NCI-H526 treated with DMSO at 0.1 percent for 48 hours (cell line): Measurements from ENCODE around the gene PCNA.
"Not testable (repeated sequence)": the region's sequence is repeated elsewhere in the genome, so short reads cannot be mapped to it uniquely, and the experiment has no call there.

Experiments
- DNase-seq: peaks from one replicate; lab custom pipeline; 2025; lab: John Stamatoyannopoulos, UW

The PCNA gene

DNA sequence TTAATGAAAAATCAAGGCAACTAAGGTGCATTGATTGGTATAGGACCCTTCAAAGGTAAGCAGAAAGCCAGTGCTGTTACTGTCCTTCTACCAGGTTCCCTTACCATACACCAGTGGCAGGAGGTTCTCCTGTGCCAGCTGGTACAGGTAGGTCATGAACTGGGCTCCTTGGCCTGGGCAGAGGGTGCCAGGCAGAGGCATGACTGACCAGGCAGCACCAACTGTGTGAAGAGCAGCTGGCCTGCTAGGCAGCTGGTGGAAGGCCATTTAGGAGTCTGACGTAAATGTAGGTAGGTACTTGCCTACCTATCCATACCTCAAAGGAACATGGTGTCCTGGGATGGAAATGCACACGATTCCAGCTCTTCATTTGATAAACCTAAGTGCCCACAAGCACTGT lies 23.3 kb downstream of the PCNA start:
- DNase-seq, result no peak

DNA sequence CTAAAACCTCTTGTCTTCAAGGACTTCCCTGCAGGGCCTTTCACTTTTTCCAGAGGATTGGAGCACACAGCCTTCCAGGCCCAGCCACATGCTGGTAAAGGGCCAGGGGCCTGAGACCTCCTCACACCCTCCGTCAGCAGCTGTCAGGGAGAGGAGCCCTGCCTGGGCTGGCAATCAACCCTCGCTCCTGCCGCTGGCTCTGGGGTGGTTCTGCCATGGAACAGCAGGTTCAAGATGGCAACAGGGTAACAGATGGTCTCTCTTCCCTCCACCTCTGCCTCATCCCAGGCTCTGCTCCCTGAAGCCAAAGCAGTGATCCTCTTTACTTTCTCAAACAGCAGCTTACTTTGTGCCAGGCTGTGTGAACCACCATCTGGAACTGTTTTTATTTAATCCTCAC lies 23.8 kb downstream of the PCNA start:
- no peak for DNase-seq

DNA sequence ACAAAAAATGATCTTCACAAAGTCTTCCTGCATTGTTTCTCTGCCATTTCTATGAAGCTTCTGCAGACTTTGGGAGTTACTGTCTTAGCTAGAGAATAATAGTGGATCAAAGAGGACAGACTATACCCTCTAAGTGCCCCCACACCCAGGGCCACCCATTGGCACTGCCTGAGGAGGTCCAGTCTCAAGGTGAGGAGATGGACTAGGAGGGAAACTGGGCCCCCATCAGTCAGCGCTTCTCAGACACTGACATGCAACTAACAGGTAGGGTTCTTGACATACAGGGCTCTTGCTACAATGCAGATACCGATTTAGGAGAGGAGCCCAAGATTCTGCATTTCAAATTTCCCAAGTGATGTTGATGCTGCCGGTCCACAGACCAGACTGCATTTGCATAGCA lies 24.3 kb downstream of the PCNA start:
- DNase-seq, result no peak

DNA sequence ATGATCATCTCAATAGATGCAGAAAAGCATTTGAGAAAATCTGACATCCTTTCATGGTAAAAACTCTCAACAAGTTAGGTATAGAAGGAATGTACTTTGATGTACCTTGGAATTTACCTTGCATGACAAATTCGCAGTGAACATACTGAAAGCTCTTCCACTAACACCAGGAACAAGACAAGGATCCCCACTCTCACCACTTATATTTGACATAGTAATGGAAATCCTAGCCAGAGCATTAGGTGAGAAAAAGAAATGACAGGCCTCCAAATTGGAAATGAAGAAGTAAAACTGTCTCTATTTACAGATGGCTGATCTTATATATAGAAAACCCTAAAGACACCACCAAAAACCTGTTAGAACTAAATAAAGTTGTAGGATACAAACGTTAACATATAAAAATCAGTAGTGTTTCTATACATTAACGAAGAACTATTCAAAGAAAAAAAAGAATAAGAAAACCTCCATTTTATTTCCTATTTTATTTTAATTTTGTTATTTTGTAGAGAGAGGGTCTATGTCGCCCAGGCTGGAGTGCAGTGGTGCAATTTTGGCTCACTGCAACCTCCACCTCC lies 26.9 kb downstream of the PCNA start:
- DNase-seq, result no peak

DNA sequence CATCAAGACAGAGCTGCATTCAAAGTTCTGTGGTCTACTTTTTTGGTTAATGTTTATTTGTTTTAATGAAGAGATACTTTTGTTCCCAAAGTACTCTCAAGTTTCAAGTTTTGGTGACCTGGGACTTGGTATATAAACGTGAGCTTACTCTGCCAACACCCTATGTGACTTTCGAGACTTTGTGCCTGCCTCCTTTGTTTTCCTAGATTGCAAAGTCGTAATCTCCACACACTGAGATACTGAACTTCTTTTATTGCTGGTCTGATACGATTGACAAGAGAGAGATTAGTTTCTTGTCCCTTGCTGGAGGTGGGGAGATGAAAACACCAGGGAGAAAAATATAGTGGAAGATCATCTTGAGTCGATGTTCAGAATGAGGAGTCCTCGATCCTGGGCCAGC lies 27.9 kb downstream of the PCNA start:
- DNase-seq, result no peak

DNA sequence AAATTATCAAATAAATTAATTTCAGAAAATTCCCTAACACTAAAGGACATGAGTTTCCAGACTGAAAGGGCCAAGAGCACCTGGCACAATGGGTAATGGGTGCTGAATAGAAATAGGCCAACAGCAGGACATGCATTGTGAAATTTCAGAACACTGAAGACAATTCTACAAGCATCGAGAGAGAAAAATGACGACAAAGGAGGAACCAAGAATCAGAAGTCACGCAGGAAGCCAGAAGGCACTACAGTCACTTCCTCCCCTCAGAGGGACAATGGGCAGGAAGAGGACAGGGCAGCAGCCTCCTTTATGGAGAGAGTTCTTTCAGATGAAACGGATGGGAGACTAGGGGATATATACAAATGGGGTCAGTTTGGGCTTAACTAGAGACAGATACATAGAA lies 29.6 kb downstream of the PCNA start:
- no peak for DNase-seq

DNA sequence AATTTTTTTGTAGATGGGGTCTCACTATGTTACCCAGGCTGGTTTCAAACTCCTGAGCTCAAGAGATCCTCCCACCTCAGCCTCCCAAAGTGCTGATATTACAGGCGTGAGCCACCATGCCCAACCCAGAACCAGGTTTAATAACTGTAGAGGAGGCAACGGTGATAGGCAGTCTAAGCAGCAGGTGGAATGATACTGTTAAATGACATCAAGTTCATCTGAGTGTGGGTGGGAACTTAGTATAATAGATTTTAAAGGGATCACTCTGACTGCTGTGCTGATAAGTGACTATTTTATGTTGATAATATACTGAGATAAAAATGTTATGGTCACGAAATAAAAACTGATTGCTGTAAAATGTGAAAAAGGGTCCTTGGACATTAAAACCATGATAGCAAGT lies 31.1 kb downstream of the PCNA start:
- DNase-seq, result no peak

DNA sequence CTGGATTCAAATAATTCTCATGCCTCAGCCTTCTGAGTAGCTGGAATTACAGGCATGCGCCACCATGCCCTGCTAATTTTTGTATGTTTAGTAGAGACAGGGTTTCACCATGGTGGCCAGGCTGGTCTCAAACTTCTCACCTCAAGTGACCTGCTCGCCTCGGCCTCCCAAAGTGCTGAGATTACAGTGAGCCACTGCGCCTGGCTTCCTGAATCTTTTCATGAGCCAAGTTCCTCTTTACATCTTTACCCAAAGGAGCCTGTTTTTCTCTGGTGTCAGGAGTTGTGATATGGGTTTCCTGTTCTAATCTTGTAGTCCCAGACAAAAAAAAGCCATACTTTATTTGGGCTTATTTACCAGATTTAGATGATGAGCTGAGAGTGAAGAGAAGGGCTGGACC lies 34.4 kb downstream of the PCNA start:
- DNase-seq, result no peak

DNA sequence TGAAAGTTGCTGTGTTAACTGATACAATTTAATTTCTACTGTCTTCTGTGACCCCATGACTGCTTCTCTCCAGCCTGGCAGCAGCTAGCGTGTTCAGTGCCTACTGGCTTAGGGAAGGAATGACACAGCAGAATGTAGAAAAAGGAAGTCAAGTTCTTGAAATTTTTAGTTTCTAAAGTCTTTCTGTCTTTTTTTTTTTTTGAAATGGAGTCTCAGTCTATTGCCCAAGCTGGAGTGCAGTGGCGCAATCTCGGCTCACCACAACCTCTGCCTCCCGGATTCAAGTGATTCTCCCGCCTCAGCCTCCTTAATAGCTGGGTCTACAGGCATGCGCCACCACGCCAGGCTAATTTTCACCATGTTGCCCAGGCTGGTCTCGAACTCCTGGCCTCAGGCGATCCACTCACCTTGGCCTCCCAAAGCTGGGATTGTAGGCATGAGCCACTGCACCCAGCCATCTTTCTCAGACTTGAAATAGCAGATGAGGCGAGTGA lies 39.3 kb downstream of the PCNA start:
- DNase-seq, result no peak

DNA sequence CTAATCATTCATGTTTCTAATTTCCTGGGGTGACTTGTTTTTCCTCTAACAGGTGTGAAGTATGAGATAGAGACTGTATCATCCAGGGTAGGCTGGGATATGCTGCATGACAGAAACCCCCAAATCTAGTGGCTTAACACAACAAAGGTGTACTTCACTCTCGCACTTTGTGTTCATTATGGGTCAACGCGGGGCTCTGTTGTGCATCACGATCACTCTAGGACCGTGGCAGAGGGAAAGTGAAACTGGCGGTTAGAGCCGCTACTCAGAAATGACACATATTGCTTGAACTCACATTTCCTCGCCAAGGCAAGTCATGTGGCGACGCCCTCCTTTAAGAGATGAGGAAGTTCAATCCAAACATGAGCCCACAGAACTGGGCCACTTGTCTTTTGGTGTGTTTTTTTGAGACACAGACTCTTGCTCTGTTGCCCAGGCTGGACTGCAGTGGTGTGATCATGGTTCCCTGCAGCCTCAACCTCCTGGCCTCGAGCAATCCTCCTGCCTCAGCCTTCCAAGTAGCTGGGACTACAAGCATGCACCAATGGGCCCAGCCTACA lies 41.3 kb downstream of the PCNA start:
- no peak for DNase-seq

DNA sequence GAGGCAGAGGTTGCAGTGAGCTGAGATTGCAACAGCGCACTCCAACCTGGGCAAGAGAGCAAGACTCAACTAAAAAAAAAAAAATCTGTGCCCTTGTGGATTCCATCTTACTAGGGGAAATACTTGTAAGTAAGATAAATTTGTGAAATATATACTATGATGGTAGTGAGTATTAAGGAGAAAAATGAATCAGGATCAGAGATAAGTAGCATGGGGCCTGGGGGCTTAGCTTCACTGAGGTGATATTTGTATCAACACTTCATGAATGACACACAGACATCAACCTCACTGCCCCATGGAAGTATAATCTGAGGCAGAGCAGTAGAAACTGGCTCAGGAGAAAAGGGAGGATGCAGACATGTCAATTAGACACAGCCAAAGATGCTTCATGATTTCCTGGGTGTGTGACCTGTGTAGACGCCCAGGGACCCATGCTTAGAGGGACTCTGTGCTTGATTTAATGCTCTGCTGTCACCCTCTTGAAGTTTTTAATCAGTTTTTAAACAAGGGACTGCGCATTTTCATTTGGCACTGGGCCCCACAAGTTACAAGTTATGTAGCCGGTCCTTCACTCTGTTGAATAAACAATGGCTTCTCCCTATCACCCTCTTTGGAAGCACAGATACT lies 41.9 kb downstream of the PCNA start:
- DNase-seq, result no peak

DNA sequence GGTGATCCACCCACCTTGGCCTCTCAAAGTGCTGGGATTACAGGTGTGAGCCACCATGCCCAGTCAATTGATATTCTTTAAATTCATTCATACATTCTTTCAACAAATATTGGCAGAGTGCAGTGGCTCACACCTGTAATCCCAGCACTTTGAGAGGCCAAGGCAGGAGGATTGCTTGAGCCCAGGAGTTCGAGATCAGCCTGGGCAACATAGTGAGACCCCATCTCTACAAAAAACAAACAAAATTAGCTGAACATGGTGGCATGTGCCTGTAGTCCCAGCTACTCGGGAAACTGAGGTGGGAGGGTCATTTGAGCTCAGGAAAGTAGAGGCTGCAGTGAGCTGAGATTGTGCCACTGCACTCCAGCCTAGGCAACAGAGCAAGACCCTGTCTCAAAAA lies 42.8 kb downstream of the PCNA start:
- DNase-seq, result not testable (repeated sequence)

DNA sequence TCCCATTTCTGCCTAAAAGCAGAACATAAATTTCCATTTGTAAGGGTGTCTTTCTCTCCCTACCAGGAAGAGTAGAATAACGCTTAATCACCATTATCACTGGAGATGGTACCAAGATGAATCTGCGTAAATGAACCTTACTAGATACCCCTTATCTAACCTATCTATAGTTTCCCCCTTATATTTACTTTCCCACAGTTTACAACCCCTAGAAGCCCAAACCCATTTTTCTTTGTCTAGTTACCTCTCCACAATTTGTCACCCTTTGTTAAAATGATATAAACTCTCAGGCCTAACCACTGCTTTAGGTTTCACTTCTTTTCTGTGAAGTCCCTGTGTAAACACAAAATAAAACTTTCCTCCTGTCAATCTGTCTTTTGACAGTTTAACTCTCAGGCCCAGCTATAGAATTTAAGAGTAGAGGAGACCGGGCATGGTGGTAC lies 45.5 kb downstream of the PCNA start:
- DNase-seq, result no peak

DNA sequence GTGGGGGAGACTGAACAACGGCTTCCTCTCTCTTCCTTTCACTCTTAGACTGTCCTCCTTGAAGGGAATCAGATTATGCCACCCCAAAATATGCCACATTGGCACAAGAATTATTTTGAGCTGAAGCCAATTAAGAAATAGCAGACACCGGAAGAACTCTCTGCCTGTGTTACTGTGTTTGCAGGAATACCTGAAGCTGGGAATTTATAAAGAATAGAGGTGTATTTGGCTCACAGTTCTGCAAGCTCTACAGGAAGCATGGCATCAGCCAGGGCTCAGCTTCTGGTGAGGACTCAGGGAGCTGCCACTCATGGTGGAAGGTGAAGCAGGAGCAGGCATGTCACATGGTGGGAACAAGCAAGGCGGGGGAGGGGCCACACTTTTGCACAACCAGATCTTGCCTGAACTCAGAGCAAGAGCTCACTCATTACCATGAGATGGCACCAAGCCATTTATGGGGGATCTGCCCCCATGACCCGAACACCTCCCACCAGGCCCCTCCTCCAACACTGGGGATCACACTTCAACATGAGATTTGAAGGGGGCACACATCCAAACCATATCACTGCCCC lies 46.0 kb downstream of the PCNA start:
- DNase-seq, result no peak

DNA sequence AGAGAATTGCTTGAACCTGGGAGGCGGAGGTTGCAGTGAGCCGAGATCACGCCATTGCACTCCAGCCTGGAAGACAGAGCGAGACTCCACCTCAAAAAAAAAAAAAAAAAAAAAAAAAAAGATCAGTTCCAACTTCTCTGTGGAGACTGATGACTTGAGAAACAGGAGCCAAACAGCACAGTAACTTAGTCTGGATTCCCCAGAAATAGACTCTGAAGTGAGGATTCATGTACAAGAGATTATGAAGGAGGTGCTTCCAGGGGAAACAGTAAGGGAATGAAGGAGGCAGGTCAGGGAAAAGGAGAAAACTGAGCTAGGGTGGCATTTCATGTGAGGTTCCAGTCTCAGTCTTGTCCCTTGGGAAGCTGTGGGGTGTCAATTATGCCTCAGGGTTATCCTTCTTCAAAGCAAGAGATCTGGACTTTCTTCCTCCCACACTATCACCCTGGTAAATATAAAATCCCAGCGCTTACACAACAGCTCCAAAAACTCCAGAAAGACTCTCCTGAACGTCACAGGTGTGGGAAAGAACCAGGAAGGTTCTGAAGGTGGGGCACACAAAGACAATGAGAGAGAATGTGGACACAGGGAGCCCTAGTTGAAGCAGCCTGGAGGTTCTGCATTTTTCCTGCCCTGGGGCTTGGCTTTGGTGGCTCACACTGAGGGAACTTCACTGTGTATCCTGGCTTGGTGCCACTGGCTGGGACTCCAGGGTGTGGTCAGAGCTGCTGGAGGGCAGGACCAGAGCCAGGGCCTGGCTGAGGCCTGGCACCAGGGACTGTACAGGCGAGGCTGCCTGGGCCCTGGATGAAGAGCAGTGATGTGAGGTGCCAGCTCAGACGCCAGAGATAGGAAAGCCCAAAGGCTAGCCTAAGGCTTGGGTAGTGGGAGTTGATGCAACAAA lies 46.8 kb downstream of the PCNA start:
- DNase-seq, result no peak

DNA sequence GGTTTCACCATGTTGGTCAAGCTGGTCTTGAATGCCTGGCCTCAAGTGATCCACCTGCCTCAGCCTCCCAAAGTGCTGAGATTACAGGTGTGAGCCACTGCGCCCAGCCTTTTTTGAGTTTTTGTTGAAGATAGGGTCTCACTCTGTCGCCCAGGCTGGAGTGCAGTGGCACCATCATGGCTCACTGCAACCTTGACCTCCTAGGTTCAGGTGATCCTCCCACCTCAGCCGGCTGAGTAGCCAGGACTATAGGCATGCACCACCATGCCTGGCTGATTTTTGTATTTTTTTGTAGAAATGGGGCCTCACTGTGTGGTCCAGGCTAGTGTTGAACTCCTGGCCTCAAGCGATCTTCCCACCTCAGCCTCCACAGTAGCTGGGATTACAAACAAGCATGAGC lies 47.8 kb downstream of the PCNA start:
- not testable (repeated sequence) for DNase-seq

DNA sequence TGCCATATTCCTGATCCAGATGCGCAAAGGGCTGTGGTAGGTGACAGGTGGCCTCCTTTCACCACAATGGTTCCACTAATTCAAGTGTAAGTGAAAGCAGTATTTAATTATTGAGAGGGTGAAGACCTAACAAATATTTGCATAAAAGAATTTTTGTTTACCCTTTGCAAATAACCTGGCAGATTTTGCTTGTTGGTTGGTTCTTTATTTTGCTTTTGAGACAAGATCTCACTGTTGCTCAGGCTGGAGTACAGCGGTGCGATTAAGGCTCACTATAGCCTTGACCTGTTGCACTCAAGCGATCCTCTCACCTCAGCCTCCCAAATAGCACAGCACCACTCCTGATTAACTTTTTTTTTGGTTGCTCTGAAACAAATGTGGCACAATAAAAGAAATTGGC lies 49.2 kb downstream of the PCNA start:
- DNase-seq, result peak; percentile 45

DNA sequence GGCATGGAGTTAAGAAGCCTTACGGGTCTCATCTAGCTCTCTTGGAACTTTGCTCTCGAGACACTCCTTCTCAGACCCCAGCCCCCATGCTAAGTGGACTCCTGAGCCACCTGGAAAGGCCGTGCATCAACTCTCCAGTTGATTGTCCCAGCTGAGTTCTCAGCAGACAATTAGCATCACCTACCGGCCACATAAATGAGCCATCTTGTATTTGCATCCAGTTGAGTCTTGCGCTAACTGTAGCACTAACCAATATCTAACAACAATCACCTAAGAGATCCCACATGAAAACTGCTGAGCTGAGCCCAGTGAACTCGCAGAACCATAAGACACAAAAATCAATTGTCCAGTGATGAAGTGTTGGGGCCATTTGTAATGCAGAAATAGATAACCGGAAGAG lies 49.7 kb downstream of the PCNA start:
- DNase-seq, result no peak

DNA sequence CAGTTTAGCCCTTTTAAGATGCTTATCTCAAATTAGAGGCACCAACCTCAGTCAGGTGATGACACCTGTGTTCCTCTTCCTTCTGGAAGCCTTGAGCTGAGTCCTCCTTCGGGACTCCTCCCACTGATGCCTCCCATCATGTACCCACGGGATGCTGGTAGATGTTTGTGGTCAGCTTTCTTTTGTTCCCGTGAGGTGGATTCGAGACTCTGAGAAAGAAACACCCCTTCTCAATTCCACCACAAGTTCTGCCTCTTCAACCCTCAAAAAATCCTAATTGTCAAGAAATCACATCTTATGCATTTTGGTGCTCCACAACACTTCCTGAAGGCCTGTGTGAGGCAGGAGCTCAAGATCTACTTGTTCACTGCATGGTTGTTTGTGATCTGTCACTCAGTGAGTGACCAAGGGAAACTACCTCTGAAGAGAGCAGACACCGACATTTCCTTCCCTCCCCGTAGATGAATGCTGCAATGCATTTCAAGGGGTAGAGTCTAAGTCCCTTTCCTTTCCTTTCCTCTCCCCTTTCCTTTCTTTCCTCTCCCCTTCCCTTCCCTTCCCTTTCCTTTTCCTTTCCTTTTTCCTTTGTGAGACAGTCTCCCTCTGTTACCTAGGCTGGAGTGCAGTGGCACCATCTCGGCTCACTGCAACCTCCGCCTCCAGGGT lies 50.5 kb downstream of the PCNA start:
- no peak for DNase-seq

DNA sequence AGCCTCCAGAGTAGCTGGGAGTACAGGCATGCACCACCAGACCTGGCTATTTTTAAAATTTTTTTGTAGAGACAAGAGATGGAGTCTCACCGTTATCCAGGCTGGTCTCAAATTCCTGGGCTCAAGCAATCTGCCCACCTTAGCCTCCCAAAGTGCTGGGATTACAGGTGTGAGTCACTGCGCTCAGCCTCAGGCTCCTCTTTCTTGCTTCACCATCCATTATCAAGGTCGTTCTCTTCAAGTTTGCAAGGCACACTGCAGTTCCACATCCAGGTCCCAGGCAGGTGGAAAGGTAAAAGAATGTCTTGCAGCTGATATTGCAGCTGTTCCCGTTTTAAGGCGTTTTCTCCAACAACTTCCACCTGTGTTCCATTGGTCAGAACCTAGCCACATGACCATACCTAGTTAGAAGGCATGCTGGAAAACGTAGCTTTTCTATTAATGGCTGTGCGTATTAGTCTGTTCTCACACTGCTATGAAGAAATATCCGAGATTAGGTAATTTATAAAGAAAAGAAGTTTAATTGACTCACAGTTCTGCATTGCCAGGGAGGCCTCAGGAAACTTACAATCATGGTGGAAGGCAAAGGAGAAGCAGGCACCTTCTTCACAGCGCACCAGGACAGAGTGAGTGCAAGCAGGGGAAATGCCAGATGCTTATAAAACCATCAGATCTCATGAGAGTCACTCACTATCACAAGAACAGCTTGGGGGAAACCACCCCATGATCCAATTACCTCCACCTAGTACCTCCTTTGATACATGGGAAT lies 51.7 kb downstream of the PCNA start:
- DNase-seq, result no peak

DNA sequence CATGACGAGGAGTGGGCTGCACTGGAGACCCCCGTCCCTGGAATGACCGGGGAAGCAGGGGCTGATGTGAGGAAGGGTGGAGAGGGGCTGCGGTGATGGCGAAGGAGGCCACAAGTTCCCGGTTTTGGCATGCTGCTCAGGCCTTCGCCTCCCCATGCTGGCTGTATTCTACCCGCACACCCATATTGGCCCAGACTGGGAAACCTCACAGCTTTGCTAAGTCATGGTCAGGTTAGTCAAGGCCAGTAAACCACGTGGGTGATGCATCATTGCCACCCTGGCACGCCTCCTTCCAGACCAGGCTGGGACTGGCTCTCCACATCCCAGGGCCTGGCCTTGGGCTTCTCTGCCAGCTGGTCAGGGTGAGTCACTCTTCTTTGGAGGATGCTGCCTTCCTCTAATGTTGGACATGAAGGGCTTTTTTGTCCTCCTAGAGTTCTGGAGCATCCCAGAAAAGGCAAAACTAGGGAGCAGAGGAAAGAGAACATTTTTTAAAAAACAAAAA lies 53.8 kb downstream of the PCNA start:
- DNase-seq, result no peak
